ENCODE measurements around the gene UBE2E2. TPM values are rescaled to one million over a fixed set of nuclear protein-coding genes. Genes with fewer than 3 reads are reported as not detected.

The UBE2E2 gene
- total RNA-seq, 1 experiment from 2014 or later: 45.0 TPM

DNA sequence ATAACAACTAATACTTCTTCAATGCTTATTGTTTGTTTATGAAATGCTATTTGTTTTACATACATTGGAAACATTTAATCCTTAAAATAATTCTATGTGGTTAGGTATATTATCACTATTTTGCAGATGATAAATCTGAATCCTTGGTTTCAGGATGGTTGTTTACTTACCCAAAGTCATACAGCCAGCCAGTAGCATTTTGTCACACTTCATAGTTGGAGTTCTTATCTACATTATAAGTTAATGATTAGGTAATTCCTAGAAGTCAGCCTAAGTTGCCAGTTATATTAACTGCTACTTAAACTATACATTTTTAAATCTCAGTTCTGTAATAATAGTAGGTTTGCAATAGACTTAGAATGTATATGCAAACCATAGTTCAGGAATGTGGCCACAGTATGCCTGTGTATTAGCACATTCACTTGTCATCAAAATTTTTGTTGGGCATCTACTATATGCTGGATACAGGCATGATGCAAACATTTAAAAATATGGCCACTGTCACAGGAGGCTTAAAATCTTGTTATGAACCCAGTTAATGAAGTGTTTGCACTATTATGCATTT is 187.9 kb downstream of the UBE2E2 start:
- Histone ChIP-seq H3K4me1 (replicated peaks) (no peaks in the 10 kb centered on the region), H3K9me3 (replicated peaks) (no peaks in the 10 kb centered on the region), H3K4me3 (no peak overlapping the region), H3K27ac (no peak overlapping the region), H3K36me3 (no peaks in the 10 kb centered on the region), H3K27me3 (replicated peaks) (no peaks in the 10 kb centered on the region)
- DNase-seq (ENCODE audit: low read depth in 1 of 2, low spot score in 2 of 2): no peak

DNA sequence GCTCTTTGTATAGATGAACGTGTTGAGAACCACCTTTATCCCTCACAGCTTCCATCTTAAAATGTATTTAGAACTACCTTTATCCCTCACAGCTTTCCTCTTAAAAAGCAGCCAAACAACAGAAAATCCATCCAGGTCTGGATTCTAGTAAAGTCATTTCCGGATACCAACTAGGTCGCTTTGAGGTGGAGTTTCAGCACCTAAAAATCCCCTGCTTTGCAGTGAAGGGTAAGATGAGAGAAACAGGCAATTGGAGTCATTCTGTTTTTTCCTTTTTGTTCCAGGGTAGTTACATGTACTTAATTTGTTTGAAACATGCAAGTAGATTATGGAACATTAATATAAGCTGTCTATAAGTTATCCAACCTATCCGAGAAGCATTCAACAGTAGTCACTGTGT is 192.0 kb downstream of the UBE2E2 start:
- H3K27ac ChIP-seq: no peak overlapping the region
- H3K36me3 ChIP-seq: no peaks in the 10 kb centered on the region
- H3K4me1 ChIP-seq (replicated peaks): no peaks in the 10 kb centered on the region
- H3K9me3 ChIP-seq (replicated peaks): no peaks in the 10 kb centered on the region
- H3K27me3 ChIP-seq (replicated peaks): no peaks in the 10 kb centered on the region
- DNase-seq (ENCODE audit: low read depth in 1 of 2, low spot score in 2 of 2): no peak
- H3K4me3 ChIP-seq: no peak overlapping the region

DNA sequence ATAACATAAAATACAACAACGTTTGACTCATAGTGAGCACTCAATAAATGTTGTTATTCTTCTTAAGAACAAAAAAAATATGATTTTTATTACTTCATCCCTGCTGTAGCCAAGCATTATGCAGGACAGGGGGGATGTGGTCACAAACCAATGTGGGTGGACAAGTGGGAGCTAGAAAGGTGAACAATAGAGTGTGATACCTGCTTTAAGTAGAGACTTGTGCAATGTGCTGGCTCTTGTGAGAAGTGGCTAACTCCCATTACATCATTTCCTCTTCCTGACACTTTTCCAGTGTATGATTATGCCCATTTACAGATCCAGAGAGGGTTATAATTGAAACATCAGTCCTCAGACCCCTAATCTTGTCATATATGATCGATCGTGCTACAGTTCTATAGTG is 193.6 kb downstream of the UBE2E2 start:
- H3K27ac ChIP-seq: no peak overlapping the region
- no peaks in the 10 kb centered on the region for H3K9me3 ChIP-seq (replicated peaks)
- no peaks in the 10 kb centered on the region for H3K4me1 ChIP-seq (replicated peaks)
- no peaks in the 10 kb centered on the region for H3K36me3 ChIP-seq
- no peak overlapping the region for H3K4me3 ChIP-seq
- no peaks in the 10 kb centered on the region for H3K27me3 ChIP-seq (replicated peaks)
- DNase-seq (ENCODE audit: low read depth in 1 of 2, low spot score in 2 of 2): no peak

DNA sequence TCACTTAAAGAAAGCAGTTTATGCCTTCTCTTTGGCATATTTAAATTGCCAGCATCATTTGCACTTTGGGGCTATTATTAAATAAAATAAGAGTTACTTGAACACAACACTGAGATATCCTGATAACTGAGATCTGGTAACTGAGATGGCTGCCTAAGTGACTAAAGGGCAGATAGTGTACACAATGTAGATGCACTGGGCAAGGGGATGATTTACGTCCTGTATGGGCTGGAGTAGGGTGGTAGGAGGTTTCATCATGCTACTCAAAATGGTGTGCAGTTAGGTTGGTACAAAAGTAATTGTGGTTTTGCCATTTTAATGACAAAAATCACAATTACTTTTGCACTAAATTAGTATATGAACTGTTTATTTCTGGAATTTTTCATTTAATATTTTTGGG is 196.1 kb downstream of the UBE2E2 start:
- no peaks in the 10 kb centered on the region for H3K36me3 ChIP-seq

DNA sequence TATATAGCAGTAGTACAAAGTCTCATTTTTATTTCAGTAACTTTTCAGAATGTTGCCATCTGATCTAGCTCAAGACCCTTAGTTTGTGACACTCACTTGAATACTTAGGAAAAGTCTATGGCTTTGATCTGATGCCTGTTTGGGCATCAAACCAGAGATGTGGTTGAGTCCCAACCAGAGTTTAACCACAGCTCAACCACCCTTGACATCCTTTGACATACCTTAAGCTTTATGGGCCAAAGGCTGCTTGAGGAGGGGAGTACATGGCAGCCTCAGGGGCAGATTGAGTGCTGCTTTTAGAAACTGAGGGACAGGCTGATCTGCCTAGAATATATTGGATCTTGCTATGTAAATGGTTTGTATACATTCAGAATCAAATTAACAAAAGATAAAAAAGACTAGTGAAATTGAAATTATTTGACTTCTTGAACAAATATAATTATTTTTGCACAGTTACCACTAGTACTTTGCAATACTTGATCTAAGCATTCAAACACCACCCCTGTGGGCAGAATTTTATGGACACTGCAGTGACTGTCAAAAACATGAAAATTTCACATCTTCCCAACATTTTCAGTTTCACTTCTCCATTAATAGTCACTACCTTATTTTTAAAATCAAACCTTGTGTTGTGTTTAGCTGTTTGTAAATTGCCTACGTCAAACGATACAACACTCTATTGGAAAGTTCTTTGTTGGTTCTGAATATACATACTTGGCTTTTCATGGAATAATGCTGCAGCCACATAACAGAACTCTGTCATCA is 199.8 kb downstream of the UBE2E2 start:
- Histone ChIP-seq H3K36me3 (no peaks in the 10 kb centered on the region), H3K9me3 (replicated peaks) (no peaks in the 10 kb centered on the region), H3K4me1 (replicated peaks) (no peaks in the 10 kb centered on the region), H3K27me3 (replicated peaks) (no peaks in the 10 kb centered on the region), H3K27ac (no peak overlapping the region), H3K4me3 (no peak overlapping the region)
- no peak for DNase-seq (ENCODE audit: low read depth in 1 of 2, low spot score in 2 of 2)

More for the DNA sequence above, 196.1 kb downstream of the UBE2E2 start:
- Histone ChIP-seq H3K4me1 (replicated peaks) (no peaks in the 10 kb centered on the region), H3K27me3 (replicated peaks) (no peaks in the 10 kb centered on the region), H3K27ac (no peak overlapping the region), H3K9me3 (replicated peaks) (no peaks in the 10 kb centered on the region), H3K4me3 (no peak overlapping the region)
- DNase-seq (ENCODE audit: low read depth in 1 of 2, low spot score in 2 of 2): no peak

DNA sequence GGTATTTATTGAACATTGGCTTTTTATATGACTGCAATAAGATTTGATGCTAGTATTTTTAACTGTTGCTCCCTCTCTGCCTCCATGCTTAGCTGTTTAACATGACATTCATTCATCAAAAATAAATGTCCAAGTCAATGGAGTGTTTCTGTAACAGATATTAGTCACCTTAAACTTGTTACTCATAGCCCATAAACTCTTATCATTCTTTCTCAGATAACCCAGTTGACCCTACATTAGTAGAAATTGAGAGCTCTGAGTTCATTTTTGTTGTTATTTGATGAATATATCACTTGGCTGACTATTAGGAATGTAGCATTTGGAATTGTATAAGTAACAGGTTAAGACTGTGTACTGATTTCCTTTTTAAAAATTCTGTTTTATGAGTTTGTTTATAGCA is 201.1 kb downstream of the UBE2E2 start:
- no peaks in the 10 kb centered on the region for H3K36me3 ChIP-seq
- no peaks in the 10 kb centered on the region for H3K4me1 ChIP-seq (replicated peaks)
- H3K9me3 ChIP-seq (replicated peaks): no peaks in the 10 kb centered on the region
- no peak for DNase-seq (ENCODE audit: low read depth in 1 of 2, low spot score in 2 of 2)
- H3K4me3 ChIP-seq: no peak overlapping the region
- no peak overlapping the region for H3K27ac ChIP-seq
- H3K27me3 ChIP-seq (replicated peaks): no peaks in the 10 kb centered on the region

DNA sequence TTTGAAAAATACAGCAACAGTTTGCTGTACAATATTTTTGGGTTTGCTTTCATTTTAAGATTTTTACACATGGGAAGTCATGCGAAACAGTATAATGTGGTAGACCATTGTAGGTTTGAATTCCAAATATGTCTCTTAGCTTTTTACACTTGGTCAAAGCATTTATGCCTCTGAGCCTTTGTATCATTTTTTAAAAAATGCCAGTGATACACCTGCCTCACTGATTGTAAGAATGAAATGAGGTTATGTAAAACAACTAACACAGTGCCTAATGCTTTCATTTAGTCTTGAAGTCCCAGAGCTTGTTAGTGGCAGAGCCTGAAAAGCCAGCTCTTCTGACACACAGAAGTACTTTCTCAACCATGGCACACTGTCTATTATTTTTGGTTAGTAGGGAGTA is 202.0 kb downstream of the UBE2E2 start:
- no peak overlapping the region for H3K4me3 ChIP-seq
- no peaks in the 10 kb centered on the region for H3K27me3 ChIP-seq (replicated peaks)
- DNase-seq (ENCODE audit: low read depth in 1 of 2, low spot score in 2 of 2): no peak
- no peaks in the 10 kb centered on the region for H3K4me1 ChIP-seq (replicated peaks)
- no peaks in the 10 kb centered on the region for H3K9me3 ChIP-seq (replicated peaks)
- no peaks in the 10 kb centered on the region for H3K36me3 ChIP-seq
- no peak overlapping the region for H3K27ac ChIP-seq

DNA sequence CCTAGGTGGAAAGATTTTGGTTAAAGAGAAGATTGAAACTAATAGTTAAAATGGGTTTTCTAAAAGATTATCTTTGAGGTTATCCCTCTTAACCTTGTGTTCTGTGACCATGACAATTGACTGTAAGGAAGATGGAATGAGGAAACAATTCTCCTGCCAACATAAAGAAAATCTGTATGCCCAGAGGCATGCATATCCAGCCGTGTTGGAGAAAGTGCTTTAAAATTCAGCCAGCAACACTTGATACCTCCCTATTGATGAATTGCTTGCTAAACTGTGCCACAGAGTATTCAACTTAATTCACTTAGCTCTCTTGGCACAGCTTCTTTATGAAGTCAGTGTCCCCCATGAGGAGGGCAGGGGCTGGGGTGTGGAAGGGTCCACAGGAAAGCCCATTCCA is 203.5 kb downstream of the UBE2E2 start:
- Histone ChIP-seq H3K9me3 (replicated peaks) (no peaks in the 10 kb centered on the region), H3K27me3 (replicated peaks) (no peaks in the 10 kb centered on the region), H3K4me3 (no peak overlapping the region), H3K27ac (no peak overlapping the region), H3K4me1 (replicated peaks) (no peaks in the 10 kb centered on the region), H3K36me3 (no peaks in the 10 kb centered on the region)
- DNase-seq (ENCODE audit: low read depth in 1 of 2, low spot score in 2 of 2): no peak

DNA sequence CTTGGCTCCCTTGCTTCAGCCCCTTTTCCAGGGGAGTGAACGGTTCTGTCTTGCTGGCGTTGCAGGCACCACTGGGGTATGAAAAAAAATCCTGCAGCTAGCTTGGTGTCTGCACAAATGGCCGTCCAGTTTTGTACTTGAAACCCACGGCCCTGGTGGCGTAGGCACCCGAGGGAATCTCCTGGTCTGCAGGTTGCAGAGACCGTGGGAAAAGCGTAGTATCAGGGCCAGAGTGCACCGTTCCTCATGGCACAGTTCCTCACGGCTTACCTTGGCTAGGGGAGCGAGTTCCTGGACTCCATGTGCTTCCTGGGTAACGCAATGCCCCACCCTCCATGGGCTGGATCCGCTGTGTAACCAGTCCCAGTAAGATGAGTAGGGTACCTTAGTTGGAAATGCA is 214.9 kb downstream of the UBE2E2 start:
- Histone ChIP-seq H3K27ac (no peak overlapping the region), H3K4me1 (replicated peaks) (no peaks in the 10 kb centered on the region), H3K9me3 (replicated peaks) (no peaks in the 10 kb centered on the region), H3K27me3 (replicated peaks) (no peaks in the 10 kb centered on the region), H3K36me3 (no peaks in the 10 kb centered on the region), H3K4me3 (no peak overlapping the region)
- DNase-seq (ENCODE audit: low read depth in 1 of 2, low spot score in 2 of 2): no peak

DNA sequence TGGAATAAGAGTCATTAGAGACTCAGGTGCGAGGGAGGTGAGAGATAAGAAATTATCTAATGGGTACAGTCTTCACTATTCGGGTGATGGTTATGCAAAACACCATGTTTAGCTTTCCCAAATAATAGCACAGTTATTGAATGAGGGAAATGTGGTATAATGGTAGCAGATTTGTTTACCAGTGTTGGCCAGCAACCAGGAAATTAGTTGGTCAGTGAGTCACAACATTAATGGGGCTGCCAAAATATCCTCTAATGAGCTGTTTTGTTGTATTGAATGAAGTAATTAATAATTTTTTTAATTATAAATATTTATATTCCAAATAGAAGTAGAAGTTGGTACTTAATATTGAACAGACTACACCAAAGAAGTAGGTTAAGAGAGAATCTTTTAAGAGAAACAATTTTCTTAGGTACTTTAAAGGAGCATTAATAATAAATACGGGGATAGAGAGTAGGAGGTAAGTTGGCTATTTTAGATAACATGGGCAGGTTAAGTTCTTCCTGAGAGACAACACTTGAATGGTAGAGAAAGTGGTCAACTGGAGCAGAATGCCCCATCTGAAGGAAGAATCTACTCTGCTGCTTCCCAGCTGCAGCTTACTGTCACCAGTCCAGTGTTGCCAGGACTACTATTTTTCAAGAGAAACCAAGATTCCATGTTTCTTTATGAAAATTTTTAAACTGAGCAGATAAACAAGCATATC is 218.8 kb downstream of the UBE2E2 start:
- no peaks in the 10 kb centered on the region for H3K9me3 ChIP-seq (replicated peaks)
- H3K4me1 ChIP-seq (replicated peaks): no peaks in the 10 kb centered on the region
- no peak for DNase-seq (ENCODE audit: low read depth in 1 of 2, low spot score in 2 of 2)
- H3K36me3 ChIP-seq: no peaks in the 10 kb centered on the region
- no peaks in the 10 kb centered on the region for H3K27me3 ChIP-seq (replicated peaks)
- no peak overlapping the region for H3K4me3 ChIP-seq
- no peak overlapping the region for H3K27ac ChIP-seq

DNA sequence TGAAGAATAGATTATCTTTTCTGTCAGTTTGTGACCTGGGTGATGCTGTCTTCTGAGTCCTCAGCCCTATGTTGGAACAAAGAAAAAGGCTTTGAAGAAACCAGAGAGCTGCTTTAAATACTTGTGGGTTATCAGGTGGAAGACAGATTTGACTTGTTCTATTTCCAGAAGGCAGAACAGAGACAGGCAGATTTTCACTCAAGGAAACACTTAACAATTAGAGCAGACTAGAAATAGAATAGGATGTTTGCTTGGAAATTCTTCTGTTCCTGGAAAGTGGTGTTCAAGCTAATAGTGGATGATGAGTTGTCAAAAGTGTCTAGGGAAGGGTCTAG is 219.4 kb downstream of the UBE2E2 start:
- H3K27ac ChIP-seq: no peak overlapping the region
- DNase-seq (ENCODE audit: low read depth in 1 of 2, low spot score in 2 of 2): no peak
- H3K4me1 ChIP-seq (replicated peaks): no peaks in the 10 kb centered on the region
- no peaks in the 10 kb centered on the region for H3K9me3 ChIP-seq (replicated peaks)
- H3K4me3 ChIP-seq: no peak overlapping the region
- no peaks in the 10 kb centered on the region for H3K27me3 ChIP-seq (replicated peaks)
- H3K36me3 ChIP-seq: no peaks in the 10 kb centered on the region

DNA sequence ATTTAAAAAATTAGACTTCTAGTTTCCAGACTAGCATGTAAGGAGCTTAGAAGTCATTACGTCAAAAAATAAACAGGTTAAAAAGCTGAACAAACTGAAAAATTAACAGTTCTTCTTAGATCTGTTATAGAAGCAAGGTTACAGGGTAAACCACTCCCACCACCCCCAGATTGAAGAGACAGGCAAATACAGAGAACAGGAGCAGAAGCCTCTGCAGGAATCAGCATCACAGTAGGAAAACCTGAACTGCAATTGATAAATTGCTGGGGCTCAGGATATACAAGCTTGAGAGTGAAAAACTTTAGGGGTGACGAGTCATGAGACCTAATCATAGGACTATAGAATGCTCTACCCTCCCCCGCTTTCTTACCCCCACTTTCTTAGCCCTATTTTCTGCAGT is 222.3 kb downstream of the UBE2E2 start:
- Histone ChIP-seq H3K4me1 (replicated peaks) (no peaks in the 10 kb centered on the region), H3K27ac (no peak overlapping the region), H3K9me3 (replicated peaks) (no peaks in the 10 kb centered on the region), H3K4me3 (no peak overlapping the region), H3K36me3 (no peaks in the 10 kb centered on the region), H3K27me3 (replicated peaks) (no peaks in the 10 kb centered on the region)
- DNase-seq (ENCODE audit: low read depth in 1 of 2, low spot score in 2 of 2): no peak

DNA sequence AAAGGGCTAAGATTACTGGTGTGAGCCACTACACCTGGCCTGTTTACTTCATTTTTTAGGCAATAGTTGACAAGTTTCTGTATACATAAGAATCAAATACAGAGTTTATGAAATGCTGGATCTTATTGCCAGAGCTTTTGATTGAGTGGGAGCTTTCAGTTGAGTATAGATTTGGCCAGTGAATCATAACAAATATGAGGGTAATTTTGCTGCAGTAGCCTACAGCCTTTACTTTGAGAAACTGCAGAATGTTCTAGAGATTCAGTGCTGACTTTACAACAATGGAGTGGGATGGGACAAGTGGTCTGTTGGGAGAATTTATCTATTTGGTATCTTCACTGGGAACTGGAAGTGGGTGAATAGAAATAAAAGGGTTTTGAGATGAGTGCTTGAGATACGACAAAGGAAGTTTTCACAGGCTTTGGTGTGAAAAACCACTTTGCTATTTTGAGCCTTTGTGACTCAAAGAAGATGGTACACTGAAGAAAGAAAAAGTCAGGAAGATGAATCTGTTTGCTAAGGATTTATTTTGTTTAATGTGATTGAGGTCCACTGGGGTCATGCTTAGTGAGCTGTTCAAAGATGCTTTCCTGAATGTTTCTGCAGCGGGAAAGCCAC is 227.8 kb downstream of the UBE2E2 start:
- no peak for DNase-seq (ENCODE audit: low read depth in 1 of 2, low spot score in 2 of 2)

DNA sequence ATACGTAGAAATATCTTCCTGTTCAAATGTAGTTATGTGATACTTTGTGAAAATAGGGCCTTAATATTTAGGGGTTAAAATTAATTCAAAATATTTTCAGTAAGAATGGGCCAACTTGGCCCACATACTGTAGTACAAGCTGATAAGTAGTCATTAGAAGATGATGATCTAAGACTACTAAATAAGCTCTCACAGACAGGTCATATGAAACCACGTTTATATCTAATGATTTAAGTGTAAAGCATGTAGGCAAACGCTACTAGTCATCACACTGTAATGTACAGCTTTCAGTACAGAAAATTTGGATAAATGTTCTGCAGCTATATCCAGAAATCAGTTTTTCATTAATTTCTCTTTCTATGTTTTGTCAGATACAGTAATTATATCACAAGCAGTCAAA is 228.6 kb downstream of the UBE2E2 start:
- Histone ChIP-seq H3K4me1 (replicated peaks) (peaks cover 13% of the 10 kb centered on the region), H3K36me3 (no peaks in the 10 kb centered on the region), H3K4me3 (no peak overlapping the region), H3K27me3 (replicated peaks) (no peaks in the 10 kb centered on the region), H3K27ac (no peak overlapping the region), H3K9me3 (replicated peaks) (no peaks in the 10 kb centered on the region)
- no peak for DNase-seq (ENCODE audit: low read depth in 1 of 2, low spot score in 2 of 2)

More for the DNA sequence above, 227.8 kb downstream of the UBE2E2 start:
- Histone ChIP-seq H3K27me3 (replicated peaks) (no peaks in the 10 kb centered on the region), H3K4me3 (no peak overlapping the region), H3K36me3 (no peaks in the 10 kb centered on the region), H3K9me3 (replicated peaks) (no peaks in the 10 kb centered on the region), H3K4me1 (replicated peaks) (peaks cover 13% of the 10 kb centered on the region), H3K27ac (no peak overlapping the region)
